Neural crest cell (in vitro differentiated cells): ENCODE measurements around the gene CHCHD6. TPM values are rescaled to one million over a fixed set of nuclear protein-coding genes. Genes with fewer than 3 reads are reported as not detected.
A peak's percentile ranks its signal among the peaks of the same experiment; 100 is the strongest.

Experiments
- DNase-seq: peaks from one replicate; pipeline ENCODE4 v3.0.0; 2021; ENCODE audit warnings: low read depth, mixed read lengths, low spot score
- H3K27ac Mint-ChIP-seq: one replicate; pipeline ENCODE4 v1.8.0; 2021; ENCODE audit warnings: mild to moderate bottlenecking, mixed read lengths; ENCODE audit not compliant: unreplicated experiment
- H3K27me3 Mint-ChIP-seq: 2 replicates; pipeline ENCODE4 v1.8.0; 2021; ENCODE audit warnings: low read depth, mild to moderate bottlenecking, mixed read lengths
- H3K36me3 Mint-ChIP-seq: 2 replicates; pipeline ENCODE4 v1.8.0; 2021; ENCODE audit warnings: low read depth, mild to moderate bottlenecking, mixed read lengths
- H3K4me1 Mint-ChIP-seq: 2 replicates; pipeline ENCODE4 v1.8.0; 2021; ENCODE audit warnings: mixed read lengths
- H3K4me3 Mint-ChIP-seq: one replicate; pipeline ENCODE4 v1.8.0; 2021; ENCODE audit warnings: mild to moderate bottlenecking, mixed read lengths
- H3K9me3 Mint-ChIP-seq: 2 replicates; pipeline ENCODE4 v1.8.0; 2021; ENCODE audit warnings: mixed read lengths
- total RNA-seq: library from RNA; stranded (reverse); gene quantifications from 2 replicates; pipeline ENCODE4 v1.2.1, GENCODE V29; 2021
- TF ChIP-seq, protein P1 (sequence below): fragments of 200-600 bp; sonication (generic); conservative IDR thresholded peaks from 2 replicates; pipeline ENCODE4 v1.5.0; 2021; ENCODE audit warnings: antibody characterized with exemption, mild to moderate bottlenecking

CHCHD6 gene
- total RNA-seq, 1 donor from 2014 or later = 32.9 TPM

- Mint-ChIP-seq H3K4me1 (no peaks in the 10 kb centered on the region), H3K9me3 (no peaks in the 10 kb centered on the region), H3K27me3 (no peaks in the 10 kb centered on the region), H3K36me3 (no peaks in the 10 kb centered on the region), H3K27ac (no peak overlapping the region), H3K4me3 (no peak overlapping the region)
- no peak for DNase-seq
- TF ChIP-seq, protein P1, sequence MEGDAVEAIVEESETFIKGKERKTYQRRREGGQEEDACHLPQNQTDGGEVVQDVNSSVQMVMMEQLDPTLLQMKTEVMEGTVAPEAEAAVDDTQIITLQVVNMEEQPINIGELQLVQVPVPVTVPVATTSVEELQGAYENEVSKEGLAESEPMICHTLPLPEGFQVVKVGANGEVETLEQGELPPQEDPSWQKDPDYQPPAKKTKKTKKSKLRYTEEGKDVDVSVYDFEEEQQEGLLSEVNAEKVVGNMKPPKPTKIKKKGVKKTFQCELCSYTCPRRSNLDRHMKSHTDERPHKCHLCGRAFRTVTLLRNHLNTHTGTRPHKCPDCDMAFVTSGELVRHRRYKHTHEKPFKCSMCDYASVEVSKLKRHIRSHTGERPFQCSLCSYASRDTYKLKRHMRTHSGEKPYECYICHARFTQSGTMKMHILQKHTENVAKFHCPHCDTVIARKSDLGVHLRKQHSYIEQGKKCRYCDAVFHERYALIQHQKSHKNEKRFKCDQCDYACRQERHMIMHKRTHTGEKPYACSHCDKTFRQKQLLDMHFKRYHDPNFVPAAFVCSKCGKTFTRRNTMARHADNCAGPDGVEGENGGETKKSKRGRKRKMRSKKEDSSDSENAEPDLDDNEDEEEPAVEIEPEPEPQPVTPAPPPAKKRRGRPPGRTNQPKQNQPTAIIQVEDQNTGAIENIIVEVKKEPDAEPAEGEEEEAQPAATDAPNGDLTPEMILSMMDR = no peak
Observed at GRCh38 chr3:126991366-126992200, 287.5 kb downstream of the CHCHD6 start.

- Mint-ChIP-seq H3K9me3 (no peaks in the 10 kb centered on the region), H3K27me3 (no peaks in the 10 kb centered on the region), H3K4me3 (no peak overlapping the region), H3K36me3 (no peaks in the 10 kb centered on the region), H3K27ac (no peak overlapping the region), H3K4me1 (no peaks in the 10 kb centered on the region)
- TF ChIP-seq, protein P1 = no peak
- no peak for DNase-seq
Observed at GRCh38 chr3:126992216-126992615, 288.2 kb downstream of the CHCHD6 start.

DNA sequence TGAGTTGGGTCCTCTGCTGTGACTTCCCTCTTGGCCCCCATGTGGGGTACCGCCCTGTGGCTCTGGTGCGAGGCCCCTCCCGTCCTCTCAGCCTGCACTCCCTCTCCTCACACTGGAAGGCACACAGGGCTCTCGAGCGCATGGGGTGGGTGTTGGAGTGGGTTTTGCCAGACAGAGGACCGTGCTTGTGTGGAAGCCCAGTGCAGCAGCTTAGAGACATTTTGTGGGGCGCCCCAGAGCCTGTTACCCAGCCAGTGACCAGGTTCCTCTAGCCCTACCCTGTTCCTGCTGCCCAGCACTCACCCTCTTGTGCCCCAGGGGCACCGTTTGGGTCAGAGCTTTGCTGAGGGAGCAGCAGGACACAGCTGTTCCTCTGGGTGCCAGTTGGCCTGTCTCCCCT, 288.7 kb downstream of the CHCHD6 start:
- H3K36me3 Mint-ChIP-seq = no peaks in the 10 kb centered on the region
- no peak overlapping the region for H3K27ac Mint-ChIP-seq
- H3K27me3 Mint-ChIP-seq = no peaks in the 10 kb centered on the region
- DNase-seq = no peak
- no peaks in the 10 kb centered on the region for H3K9me3 Mint-ChIP-seq
- H3K4me3 Mint-ChIP-seq = no peak overlapping the region
- TF ChIP-seq, protein P1 = no peak
- H3K4me1 Mint-ChIP-seq = no peaks in the 10 kb centered on the region

- DNase-seq = no peak
- H3K4me1 Mint-ChIP-seq = no peaks in the 10 kb centered on the region
- peak overlapping the region; percentile 75 for H3K27ac Mint-ChIP-seq
- TF ChIP-seq, protein P1 = no peak
- no peaks in the 10 kb centered on the region for H3K9me3 Mint-ChIP-seq
- no peaks in the 10 kb centered on the region for H3K27me3 Mint-ChIP-seq
- no peaks in the 10 kb centered on the region for H3K36me3 Mint-ChIP-seq
- H3K4me3 Mint-ChIP-seq = no peak overlapping the region
Observed at GRCh38 chr3:126993436-126993835, 289.4 kb downstream of the CHCHD6 start.

DNA sequence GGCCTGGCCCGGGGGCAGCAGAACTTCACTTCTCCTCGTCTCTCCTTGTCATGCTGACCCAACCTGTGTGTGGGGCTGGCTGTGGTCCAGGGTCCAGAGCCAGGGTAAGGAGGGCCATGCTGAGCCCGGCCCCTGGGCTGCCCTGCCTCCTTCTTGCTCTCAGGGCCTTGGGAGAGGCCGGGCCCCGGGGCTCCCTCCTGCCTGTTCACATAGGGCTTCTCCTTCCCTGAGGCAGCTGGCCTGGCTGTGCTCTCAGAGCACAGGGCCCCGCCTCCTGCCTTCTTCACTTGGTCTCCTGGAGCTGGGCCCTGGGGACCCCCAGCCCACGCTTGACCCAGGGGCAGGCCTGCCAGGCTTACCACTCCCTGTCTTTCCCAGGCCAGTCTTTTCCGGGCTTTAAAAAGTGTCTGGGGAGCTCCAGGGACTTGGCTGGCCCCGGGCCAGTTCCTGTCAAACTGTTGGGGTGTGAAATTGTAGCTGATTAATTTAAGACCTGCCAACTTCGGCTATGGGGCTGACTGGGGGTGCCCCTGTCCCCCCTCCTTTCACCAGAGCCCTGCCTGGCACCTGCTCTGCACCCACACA, 290.7 kb downstream of the CHCHD6 start:
- Mint-ChIP-seq H3K4me3 (no peak overlapping the region), H3K36me3 (no peaks in the 10 kb centered on the region), H3K27ac (no peak overlapping the region), H3K27me3 (no peaks in the 10 kb centered on the region), H3K9me3 (no peaks in the 10 kb centered on the region), H3K4me1 (no peaks in the 10 kb centered on the region)
- DNase-seq = no peak
- TF ChIP-seq, protein P1 = no peak
